Fibroblast of skin of right quadriceps (primary cell): Measurements from ENCODE around the gene APBA1.
"Not testable (repeated sequence)": the region's sequence is repeated elsewhere in the genome, so short reads cannot be mapped to it uniquely, and the experiment has no call there.

Experiments
- DNase-seq: peaks from one replicate; pipeline ENCODE4 v3.0.0-alpha.2; 2013

The APBA1 gene

GRCh38 chr9:69468380-69468779 is 203.8 kb downstream of the APBA1 start:
- DNase-seq = no peak

DNA sequence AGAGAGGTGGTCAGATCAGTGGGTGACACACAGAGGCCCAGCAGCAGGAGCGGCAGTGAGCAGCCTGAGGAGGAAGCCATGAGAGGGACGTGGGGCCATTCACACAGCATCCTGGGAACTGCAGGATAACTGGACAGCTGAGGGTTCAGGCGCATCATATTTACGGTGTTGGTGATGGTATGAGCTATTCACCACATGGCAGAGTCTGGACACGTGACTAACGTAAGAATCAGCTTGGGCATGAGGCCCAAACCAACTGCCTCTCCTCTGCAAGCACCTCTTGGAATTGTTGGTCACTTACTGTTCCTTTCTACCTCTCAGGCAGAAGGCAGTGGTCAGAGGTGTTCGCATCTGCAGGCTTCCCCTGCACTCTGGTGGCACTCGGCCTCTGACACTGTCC is 206.0 kb downstream of the APBA1 start:
- peak; percentile 60 for DNase-seq

DNA sequence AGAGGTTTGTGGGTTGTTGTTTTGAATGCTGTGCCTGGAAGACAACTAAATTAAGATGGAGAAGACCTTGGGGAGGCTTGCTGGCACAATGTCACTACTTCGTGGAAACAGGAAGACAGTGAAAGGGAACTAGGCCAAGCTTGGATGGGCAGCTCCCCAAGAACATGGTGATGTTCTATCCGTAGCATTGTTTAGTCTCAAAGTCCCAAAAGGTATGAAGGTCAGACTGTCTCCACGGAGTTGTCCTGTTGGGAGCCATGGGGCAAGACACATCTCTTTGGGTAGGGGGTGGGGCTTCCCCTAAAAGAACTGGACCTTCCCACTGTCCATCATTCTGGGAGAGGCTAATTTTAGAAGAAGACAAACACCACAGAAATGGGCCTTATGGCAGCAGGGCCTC is 206.7 kb downstream of the APBA1 start:
- no peak for DNase-seq

- no peak for DNase-seq
Observed at GRCh38 chr9:69463497-69464068, 208.6 kb downstream of the APBA1 start.

GRCh38 chr9:69462394-69462793 is 209.8 kb downstream of the APBA1 start:
- no peak for DNase-seq

GRCh38 chr9:69461103-69461887 is 210.9 kb downstream of the APBA1 start:
- no peak for DNase-seq

DNA sequence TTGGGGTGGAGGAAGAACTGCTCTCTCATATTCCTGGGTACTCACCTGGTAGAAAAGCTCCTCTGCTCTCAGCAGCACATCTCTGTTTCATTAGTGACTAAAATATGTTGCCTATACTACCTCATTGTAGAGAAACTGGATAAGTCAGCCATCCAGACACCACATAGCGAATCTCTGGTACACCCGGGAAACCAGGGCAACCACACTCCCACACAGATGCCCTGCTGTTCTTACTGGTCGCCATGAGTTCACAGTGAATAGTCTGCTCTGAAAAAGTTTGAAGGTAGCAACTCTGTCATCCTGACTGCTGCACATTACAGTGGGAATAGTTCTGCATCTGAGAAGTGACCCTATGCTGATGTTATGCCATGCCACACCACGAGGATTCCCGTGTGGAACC is 212.2 kb downstream of the APBA1 start:
- DNase-seq = no peak

GRCh38 chr9:69458176-69458575 is 214.0 kb downstream of the APBA1 start:
- DNase-seq = no peak

DNA sequence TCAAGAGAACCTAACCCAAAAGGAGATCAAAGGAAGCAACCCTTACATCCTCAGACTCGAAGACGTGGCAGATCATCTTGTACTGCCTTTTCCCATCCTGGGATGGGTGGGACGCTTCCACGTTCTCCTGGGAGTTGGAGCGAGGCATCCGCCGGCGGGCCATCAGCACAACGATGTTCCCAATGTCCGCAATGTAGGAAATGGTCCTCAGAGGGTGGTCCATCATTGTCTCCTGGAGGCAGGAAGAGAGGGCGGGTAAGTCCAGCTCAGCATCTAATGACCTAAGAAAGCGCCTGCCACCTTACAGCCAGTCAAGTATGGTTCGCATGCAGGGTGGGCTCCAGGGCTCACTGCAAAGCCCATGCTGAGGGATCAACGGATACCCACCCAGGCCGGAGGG is 216.0 kb downstream of the APBA1 start:
- DNase-seq = no peak

- no peak for DNase-seq
Observed at GRCh38 chr9:69455311-69455710, 216.9 kb downstream of the APBA1 start.

- no peak for DNase-seq
Observed at GRCh38 chr9:69454321-69454720, 217.8 kb downstream of the APBA1 start.

DNA sequence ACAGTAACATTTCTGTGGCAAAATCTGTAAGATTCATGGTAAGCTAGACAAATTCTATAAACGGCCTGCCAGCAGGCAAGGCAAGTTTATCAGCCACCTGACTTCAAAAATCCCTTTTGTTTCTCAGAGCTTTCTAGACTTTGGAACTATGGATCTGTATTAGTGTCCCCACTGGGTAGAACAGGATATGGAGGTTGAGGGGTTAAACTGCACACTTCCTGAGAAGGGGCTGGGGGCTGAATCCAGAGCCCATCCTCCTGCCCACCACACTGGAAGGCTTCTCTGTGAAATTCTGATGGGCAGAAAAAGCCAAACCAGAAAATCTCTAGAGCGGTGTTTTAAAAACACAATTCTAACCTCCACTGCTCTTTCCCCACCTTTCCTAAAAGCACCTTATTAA is 218.4 kb downstream of the APBA1 start:
- no peak for DNase-seq

- DNase-seq = no peak
Observed at GRCh38 chr9:69452110-69452782, 219.9 kb downstream of the APBA1 start.

- DNase-seq = no peak
Observed at GRCh38 chr9:69446496-69446895, 225.7 kb downstream of the APBA1 start.

- DNase-seq = no peak
Observed at GRCh38 chr9:69445251-69445650, 226.9 kb downstream of the APBA1 start.

GRCh38 chr9:69444791-69445190 is 227.4 kb downstream of the APBA1 start:
- peak; percentile 25 for DNase-seq

- DNase-seq = peak; percentile 91
Observed at GRCh38 chr9:69444021-69444420, 228.2 kb downstream of the APBA1 start.

GRCh38 chr9:69443178-69443577 is 229.0 kb downstream of the APBA1 start:
- no peak for DNase-seq

GRCh38 chr9:69442486-69442885 is 229.7 kb downstream of the APBA1 start:
- DNase-seq = no peak

- not testable (repeated sequence) for DNase-seq
Observed at GRCh38 chr9:69440254-69440955, 231.8 kb downstream of the APBA1 start.

GRCh38 chr9:69439654-69440053 is 232.5 kb downstream of the APBA1 start:
- not testable (repeated sequence) for DNase-seq

GRCh38 chr9:69433968-69434367 is 238.2 kb downstream of the APBA1 start:
- DNase-seq = no peak

DNA sequence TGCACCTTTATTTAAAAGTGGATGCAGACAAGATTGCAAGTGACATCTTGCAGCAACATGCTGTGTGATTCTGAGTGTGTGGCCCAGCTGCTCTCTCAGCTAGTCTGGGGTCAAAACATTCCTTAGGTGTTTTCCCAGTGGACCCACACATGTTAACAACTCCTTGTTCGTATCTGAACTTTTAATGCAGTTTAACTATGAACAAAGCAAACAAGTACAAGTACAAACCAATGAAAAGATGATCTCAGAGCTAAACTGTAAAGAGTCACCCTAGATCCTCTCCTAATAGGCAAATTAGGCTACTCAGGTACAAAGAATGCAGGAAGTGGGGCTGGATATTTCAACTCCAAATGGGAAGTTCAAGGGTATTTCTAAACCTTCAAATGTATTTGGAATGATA is 238.8 kb downstream of the APBA1 start:
- peak; percentile 59 for DNase-seq

GRCh38 chr9:69432623-69433022 is 239.5 kb downstream of the APBA1 start:
- no peak for DNase-seq
